GM21390 (cell line): ENCODE results near the gene BMP10.

Experiments
- ATAC-seq: cut with Tn5 transposase; IDR thresholded peaks from one replicate; pipeline ENCODE4 v1.9.1; 2021; ENCODE audit not compliant: unreplicated experiment

The BMP10 gene

GRCh38 chr2:68822207-68822872 lies 48.9 kb downstream of the BMP10 start:
- ATAC-seq = no peak

GRCh38 chr2:68819556-68819955 lies 51.6 kb downstream of the BMP10 start:
- ATAC-seq = no peak

DNA sequence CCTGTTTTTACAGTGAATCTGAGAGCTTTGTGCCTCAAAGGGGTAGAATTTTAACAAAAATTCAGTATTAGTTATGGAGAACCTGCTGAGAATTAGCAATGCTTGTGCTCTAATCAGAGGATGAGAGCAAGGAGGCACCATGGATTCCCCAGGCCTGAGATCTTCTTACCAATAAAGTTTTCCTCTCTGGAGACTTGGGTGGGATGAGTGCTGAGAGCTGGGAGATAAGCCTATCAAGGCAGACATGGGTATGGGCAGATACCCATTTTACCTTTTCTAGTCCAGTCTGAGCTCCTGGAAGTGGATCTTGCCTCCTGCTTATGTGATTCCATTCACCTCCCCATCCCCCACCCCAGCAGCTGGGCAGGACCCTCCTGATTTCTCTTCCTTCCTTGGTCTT lies 53.9 kb downstream of the BMP10 start:
- ATAC-seq = no peak
